SIG-M5 (cell line): ENCODE measurements around the gene TEX14.
"Not testable (repeated sequence)": the region's sequence is repeated elsewhere in the genome, so short reads cannot be mapped to it uniquely, and the experiment has no call there.

ENCODE experiments used
- DNase-seq: peaks from one replicate; lab custom pipeline; 2025; lab: John Stamatoyannopoulos, UW

The TEX14 gene

DNA sequence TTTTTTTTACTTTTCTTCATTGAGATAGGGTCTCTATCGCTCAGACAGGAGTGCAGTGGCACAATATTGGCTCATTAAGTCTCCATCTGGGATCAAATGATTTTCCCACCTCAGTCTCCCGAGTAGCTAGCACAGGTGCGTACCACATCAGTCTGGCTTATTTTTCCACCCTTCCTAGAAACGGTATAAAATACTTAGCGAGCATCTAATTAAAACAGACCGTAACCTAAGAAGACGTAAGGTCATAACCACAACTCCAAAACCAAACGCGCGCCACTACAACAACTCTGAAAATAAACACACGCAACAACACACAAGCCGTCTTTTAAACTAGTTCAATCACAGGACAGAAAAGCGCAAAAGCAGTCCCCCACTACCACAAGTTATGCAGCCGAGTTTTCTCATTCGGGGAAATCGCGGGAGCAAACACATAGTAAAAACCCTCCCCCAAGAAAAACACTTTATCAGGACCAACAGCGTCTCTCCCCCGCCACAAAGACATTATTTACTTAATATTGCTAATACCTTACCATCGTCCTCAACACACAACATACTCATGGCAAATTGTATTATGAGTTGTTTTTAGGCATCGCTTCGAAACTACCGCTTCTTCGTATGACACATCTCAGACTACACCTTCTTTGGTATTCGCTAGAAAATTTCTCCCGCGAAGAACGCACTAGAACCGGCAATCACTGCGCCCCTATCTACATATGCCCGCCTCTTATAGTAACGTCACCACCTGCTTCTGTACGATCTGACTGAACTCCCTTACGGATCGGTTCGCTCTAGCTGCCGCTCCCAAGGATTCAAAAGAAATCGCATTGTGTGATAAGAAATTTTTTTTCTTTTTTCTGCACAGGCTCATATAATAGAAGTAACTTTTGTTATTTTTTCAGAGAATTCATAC lies 32.8 kb downstream of the TEX14 start:
- DNase-seq = peak; percentile 69

DNA sequence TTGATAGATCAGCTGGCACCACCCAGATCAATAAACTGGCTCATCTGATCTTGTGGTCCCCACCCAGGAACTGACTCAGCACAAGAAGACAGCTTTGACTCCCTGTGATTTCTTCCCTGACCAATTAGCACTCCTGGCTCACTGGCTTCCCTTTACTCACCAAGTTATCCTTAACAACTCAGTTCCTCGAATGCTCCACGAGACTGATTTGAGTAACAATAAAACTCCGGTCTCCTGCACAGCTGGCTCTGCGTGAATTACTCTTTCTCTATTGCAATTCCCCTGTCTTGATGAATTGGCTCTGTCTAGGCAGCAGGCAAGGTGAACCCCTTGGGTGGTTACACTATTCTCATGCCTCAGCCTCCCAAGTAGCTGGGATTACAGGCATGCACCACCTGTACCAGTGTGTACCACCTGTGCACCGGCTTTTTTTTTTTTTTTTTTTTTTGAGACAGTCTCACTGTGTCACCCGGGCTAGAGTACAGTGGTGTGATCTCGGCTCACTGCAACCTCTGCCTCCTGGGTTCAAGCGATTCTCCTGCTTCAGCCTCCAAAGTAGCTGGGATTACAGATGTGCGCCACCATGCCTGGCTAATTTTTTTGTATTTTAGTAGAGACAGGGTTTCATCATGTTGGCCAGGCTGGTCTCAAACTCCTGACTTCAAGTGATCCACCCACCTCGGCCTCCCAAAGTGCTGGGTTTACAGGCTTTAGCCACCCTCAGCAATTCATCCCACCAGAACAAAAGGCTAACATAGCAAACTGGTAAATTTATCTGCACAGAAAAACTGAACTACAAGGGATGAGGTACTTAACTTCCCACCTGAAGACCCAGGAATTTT lies 33.7 kb downstream of the TEX14 start:
- not testable (repeated sequence) for DNase-seq

DNA sequence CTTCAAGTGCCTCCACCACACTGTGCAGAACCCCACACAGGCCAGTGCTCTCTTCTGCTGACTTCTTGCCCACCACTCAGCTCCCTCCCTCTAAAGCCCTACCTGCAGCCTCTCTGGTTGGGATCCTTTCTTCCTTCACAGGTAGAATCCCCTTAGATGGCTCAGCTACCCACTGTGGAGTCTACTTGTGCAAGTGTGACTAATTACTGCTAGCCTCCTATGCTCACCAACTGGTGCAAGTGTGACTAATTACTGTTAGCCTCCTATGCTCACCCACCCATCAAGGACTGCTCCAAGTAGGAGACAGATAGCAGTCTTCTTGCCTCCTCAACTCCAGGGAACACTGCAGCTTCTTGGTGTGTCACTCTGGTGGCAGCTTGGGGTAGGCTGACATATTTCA lies 43.6 kb downstream of the TEX14 start:
- no peak for DNase-seq

DNA sequence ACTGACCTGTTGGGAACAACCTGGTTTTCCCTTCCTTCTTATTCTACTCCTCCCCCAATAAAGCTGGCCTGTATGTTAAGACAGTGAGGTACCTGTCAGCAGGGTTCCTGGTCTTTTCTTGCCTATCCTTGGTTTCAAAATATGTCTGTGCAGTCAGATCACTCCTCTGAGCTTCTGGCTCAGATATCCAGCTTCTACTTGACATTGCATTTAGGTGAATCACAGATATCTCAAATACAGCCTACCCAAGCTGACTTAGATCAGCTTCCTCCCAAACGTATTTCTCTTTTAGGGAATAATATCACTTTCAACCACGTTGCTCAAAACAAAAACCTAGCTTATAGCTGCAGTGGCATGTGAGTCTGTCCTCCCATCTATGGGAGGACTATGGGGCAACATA lies 48.7 kb downstream of the TEX14 start:
- DNase-seq = no peak

DNA sequence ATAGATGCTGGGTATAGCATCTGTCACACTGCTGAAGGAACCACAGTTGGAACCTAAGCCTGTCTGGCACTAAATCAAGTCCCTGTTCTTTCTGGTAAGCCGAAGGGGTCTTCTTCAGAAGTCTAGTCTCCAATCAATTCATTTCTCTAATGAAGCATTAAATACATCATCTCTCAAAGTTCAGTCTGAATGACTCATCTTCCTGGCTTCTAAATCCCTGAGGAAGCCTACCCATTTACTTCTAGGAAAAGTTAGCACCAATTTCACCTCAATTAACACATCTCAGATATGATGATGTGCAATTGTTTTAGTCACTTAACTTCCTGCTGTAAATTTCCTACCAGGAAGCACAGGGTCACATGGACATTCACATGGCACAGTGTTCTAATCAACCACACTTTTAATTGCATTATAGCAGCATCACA lies 49.9 kb downstream of the TEX14 start:
- DNase-seq = no peak

DNA sequence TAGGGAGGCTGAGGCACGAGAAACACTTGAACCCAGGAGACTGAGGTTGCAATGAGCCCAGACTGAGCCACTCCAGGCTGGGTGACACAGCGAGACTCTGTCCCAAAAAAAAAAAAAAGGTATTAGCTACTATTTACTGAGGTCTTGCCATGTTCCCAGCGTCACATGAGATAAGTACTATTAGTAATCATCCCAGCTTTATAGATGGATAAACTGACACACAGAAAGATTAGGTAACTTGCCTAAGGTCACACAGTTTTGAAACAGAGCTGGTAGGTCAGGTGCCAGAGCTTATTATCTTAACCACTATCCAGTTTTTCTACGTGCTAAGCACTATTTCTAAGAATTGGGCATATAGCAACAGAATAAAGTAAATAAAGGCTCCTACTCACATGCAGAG lies 51.6 kb downstream of the TEX14 start:
- DNase-seq = no peak

DNA sequence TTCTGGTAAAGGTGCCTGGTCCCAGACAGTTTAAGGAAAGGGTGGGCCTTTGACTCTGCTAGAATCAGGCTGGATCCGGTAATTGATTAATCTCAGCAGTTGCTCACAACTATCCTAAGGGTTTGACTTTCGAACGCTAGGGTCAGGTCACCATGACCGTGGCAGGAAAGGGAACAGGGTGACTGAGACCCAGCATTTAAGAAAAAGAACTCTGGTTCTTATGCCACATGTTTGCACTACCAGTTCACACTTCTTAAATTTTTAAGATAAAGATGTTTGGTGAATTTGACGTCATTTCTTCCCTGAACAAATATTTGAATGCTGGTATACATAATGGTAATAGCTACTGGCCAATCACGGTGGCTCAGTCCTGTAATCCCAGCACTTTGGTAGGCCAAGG lies 52.2 kb downstream of the TEX14 start:
- DNase-seq = no peak

DNA sequence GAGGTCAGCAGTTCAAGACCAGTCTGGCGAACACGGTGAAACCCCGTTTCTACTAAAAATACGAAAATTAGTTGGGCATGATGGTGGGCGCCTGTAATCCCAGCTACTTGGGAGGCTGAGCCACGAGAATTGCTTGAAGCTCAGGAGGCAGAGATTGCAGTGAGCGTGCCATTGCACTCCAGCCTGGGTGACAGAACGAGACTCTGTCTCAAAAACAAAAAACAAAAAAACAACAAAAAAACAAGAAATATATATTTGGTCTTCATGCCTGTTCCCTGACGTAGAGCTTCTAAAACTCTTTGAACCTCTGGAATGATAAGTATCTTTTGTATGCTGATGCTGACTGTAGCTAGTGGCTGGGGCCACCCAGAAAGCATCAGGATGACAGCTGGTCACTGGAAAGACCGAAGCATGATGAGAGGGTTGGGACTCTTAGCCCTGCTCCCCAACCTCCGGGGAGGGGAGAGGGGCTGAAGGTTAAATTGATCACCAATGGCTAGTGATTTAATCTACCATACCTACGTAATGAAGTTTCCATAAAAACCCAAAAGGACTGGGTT lies 54.8 kb downstream of the TEX14 start:
- no peak for DNase-seq

DNA sequence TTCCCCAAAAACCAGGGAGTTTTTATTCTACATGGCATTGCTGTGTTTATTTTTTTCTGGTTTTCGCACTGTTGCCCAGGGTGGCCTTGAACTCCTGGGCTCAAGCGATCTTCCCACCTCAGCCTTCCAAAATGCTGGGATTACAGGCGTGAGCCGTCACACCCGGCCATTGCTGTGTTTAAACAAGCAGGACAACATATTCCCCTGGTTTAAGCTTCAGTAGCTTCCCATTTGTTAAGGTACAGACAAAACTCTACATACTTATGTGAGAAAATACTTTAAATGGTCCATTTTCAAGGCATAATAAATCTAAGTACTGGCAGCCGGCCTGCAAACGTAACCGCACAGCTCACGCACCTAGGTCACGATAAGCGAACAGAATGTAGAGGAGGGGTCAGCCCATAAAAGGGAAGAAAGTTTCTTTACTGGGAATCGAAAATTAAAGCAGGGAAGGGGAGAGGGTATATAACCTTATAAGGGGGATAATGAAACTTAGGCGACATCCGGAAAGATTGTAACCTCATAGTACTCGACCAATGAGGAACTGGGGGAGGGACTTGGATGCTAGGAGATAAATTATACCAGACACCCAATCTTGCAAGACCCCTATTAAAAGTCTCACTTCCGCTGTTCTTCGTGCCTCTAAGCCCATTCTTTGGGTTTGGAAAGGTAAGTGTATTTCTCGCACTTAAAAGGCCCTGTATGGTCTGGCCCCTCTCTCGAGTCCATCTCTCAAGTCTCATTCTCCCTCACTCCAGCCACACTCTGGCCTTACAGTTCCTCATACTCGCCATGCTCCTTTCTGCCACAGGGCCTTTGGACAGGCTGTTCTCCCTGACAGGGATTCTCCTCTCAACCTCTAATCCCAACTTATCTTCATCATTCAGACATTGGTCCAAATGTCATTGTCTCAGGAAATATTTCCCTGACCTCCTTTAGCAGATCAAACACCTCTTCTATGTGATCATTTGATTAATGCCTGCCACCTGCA lies 59.2 kb downstream of the TEX14 start:
- no peak for DNase-seq

DNA sequence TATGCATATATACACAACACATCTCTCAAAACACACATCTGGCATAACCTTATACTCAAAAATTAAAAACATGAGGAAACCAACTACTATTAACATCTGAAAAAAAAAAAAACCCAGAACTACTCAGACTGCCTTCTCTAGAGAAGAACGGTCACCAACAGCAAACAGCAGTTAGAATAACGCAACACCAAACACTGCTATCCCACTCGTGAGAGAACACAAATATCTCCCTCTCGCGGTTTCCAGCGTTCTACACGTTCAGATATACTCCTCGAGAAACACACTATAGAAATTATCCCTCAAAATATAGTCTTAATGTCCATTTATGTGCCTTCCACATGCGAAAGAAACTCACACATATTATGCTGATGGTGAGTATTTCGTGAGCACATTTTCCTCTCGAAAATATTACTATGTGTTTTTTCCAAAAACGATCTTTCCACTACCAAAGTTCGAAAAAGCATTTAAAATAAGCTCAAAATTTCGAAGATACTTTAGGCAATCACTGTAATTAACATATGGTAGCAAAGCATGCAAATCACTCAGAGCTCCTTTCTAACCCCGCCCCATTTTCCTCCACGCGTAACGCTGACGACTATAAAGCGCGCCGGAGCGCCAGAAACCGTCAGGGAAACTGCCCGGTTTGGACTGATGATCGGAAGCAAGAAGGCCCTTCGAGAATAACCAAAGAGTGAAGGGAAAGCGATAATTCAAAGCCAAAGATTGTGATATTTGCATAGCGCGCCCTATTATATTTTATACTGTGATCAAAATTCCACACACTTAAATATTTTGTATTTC lies 60.1 kb downstream of the TEX14 start:
- DNase-seq = peak; percentile 98

DNA sequence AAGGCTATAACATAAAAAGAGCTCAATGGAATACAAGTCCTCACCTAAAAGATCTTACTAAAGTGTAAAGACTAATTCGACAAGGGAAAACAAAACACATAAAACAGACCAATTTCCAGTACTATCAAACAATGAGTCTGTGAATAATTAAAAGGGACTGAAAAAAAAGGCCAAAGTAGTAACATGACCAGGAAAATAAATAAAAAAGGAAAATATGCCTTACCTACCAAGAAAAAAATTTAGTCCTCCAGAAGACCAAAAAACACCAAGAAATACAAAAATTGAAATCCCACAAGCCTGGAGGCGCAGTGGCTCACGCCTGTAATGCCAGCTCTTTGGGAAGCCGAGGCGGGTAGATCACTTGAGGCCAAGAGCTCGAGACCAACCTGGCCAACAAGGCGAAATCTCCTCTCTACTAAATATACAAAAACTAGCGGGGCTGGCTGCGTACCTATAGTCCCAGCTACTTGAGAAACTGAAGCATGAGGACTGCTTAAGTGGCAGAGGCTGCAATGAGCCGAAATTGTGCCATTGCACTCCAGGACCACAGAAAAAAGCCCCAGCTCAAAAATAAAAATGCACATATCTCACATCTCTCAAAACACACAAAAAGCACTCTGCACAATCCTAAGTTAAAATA lies 60.8 kb downstream of the TEX14 start:
- DNase-seq = no peak

DNA sequence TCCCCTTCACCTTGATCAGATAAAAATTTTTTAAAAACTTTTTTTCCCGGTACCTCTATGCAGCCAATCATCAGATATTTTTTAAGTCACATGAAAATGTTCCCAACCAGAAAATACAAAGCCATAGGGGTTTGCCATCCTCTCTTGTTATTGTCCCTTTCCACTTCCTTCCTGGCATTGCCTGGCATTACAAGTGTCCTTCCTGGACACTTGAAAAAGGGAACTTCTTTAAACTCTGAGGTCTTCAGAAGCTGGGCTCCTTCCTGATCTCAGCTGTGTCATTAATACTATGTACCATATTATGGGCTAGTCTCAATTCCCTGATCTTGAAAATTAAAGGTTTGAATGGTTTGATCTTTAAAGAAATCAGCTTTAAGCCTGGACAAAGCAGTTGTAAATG lies 64.9 kb downstream of the TEX14 start:
- DNase-seq = no peak

DNA sequence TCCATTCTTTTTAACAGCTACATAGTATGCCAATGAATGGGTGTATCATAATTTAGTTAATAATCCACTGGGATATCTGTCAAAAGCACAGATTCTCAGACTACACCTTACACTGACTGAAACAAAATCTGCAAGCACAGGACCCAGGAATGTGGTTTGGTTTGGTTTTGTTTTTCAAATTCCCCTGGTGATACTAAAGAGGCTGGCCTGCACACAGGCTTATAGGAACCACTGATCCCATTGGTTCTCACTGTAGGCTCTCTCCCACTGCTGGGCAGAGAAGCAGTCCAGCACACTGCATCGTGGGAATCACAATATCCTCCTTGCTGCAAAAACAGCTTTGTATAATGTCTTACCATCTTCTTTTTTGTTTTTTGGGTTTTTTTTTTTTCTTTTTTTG lies 67.1 kb downstream of the TEX14 start:
- DNase-seq = no peak

DNA sequence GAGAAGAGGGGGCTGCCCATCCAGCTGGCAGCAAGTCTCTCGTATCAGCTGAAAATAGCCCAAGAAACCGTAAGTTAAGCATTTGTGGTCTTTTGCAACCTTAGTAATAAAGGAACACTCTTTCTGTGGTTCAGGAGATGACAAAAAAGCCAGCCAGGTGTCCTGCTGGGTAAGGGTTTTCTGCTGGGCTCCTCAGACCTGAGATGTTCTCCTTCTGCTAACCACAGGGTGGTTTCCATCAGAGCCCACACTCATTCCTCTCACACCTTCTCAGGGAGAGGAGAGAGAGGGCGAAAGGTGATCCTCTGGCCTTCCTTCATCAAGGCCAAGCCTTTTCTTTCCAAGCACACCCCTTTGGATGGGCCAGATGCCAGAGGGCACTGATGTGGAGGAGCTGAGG lies 70.7 kb downstream of the TEX14 start:
- no peak for DNase-seq

DNA sequence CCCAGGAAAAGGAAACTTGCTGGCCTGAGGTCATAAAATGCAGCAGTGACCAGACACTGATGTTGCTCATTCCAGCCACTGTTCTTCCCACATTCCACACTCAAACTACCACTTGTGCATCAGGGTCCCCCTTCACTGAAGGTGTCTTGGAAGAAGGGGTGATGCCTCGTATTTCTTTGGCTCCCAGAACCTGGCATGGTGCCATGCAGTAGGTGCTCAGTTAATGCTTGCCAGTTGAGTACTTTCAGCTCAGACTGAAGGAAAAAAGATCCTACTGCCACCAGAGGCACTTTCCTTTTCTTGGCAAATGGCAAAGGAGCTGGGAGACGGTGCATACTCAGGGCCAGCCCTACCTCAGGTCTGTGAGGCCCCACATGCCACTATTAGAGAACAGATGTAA lies 73.5 kb downstream of the TEX14 start:
- DNase-seq = no peak

DNA sequence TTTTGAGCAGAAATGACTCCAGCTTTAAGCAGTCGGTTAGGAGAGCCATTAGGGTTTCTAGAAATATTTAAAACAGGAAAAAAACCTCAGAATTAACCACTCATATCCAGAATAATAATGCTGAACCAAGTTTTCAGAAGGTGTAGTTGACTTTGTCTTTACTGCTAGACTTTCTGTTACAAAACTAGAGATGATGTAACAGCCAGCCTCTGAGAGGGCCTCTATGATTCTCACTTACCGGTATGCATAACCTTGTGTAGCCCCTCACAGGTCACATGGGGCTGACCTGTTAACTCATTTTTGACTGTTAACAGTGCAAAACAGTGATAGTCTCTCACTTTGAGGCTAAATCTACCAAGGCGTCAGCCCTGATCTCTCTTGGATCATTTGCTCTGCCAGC lies 74.3 kb downstream of the TEX14 start:
- DNase-seq = no peak

DNA sequence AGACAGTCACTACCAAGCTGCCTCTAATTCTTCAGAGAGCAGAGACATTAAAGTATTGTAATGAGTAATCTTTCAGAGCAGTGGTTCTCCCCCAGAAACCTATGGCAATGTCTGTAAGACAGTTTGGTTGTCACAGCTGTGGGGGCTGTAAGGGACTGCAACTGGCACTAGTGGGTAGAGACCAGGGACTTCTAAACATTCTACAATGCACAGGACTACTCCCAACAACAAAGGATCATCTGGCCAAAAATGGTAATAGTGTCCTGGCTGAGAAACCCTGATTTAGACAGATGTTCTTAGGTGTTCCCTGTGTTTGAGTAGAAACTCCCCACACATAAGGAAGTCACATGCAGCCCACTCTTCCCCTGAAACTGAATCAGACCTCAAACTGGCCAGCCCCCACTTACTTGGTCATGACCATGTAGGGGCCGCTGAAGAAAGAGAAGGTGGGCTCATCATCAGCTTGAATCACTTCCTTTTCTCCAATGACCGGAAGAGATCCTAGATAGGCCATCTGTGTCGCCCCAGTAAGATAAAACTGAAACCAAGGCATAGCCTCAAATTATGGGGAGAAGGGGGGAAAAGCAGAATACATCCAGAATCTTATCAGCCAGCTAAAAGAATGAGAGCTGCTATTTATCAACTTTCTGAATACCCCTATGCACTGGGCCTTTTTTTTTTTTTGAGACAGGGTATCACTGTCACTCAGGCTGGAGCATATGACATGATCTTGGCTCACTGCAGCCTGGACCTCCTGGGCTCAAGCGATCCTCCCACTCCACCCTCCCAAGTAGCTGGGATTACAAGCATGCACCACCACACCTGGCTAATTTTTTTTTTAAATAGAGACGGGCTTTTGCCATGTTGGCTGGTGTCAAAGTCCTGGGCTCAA lies 75.8 kb downstream of the TEX14 start:
- DNase-seq = no peak

DNA sequence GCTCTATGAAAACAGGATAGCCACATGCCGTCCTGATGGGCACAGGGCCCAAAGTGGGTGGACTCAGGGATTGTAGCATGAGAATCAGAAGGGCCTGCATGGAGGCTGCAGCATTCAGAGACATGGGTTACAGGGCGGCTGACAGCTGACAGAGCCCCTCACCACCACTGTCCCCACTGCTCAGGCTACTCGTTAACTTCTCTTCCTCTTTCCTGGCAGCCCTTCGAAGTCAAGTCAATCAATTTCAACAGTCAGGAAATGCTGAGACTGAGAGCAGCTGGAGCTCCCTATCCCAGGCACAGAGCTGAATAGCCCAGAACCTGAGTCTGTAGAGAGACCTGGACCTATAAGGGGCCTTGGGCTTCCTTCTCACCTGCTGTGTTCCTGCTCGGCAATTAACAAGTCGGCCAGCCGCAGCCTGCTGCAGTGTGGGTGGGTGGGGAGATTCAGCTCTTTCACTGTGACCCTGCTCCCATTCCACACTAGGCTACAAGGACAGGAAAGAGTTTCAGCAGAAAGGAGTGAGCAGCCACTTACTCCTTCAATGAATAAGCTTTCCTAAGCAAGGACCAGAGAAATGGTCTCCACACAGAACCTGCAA lies 76.9 kb downstream of the TEX14 start:
- DNase-seq = no peak

DNA sequence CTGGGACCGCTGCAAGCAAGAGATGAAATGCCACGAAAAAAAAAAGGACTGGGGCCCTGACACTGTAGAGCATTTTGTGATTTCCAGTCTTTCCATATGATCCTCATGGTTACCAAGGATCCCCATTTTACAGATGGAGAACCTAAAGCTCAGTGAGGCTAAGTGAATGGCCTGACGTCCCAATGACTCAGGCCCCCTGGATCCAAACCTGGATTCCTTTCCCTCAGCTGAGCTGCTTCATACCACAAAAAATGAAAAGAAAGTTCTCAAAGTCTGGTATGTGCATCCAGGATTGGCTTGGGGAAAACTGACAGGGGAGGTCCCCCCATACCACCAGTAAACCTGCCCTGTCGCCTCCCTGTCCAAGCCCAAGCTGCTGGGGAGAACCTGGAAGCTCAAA lies 80.5 kb downstream of the TEX14 start:
- no peak for DNase-seq
